Skeletal muscle cell (primary cell): ENCODE results near the gene HOXA10.
A peak's percentile ranks its signal among the peaks of the same experiment; 100 is the strongest.

ENCODE experiments used
- DNase-seq: peaks from one replicate; pipeline ENCODE4 v3.0.0-alpha.2; 2010; ENCODE audit warnings: low read depth
- H3K4me3 ChIP-seq: 2 replicates; pipeline ENCODE4 v1.5.1; 2011; ENCODE audit warnings: low read depth, mild to moderate bottlenecking, control low read depth, low read length, moderate library complexity

HOXA10 gene

DNA sequence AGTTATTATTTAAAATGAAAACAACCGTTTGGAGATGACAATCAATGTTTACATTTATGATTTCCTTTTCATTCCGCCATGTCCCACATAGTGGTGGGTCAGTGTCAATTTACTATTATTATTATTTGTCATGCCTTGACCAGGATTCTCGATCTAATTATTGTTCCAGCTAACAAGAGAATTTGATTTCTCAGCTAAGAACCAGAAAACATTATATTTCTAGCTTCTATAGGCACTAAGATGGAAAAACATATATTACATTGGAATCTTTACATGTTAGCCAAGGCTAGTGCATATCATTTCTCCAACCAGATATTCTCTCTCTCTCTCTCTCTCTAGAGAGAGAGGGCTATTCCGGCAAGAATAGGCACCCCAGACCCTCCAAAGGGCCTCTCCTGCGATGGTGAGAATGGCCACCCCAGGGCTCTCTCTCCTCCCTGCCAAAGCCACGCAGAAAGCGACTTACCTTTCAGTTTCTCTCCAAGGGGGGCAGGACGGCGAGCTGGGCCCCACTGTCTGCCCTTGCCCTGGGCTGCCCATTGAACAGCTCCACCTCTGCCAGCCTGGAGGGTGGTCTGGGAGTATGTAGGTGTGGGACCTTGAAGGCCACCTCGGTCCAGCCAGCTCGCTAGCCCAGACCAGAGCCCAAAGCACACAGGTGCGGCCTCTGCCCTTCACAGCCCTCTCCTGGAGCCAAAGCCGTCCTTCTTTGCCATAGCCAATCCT, 24.1 kb downstream of the HOXA10 start:
- H3K4me3 ChIP-seq = peak overlapping the region; percentile 75

DNA sequence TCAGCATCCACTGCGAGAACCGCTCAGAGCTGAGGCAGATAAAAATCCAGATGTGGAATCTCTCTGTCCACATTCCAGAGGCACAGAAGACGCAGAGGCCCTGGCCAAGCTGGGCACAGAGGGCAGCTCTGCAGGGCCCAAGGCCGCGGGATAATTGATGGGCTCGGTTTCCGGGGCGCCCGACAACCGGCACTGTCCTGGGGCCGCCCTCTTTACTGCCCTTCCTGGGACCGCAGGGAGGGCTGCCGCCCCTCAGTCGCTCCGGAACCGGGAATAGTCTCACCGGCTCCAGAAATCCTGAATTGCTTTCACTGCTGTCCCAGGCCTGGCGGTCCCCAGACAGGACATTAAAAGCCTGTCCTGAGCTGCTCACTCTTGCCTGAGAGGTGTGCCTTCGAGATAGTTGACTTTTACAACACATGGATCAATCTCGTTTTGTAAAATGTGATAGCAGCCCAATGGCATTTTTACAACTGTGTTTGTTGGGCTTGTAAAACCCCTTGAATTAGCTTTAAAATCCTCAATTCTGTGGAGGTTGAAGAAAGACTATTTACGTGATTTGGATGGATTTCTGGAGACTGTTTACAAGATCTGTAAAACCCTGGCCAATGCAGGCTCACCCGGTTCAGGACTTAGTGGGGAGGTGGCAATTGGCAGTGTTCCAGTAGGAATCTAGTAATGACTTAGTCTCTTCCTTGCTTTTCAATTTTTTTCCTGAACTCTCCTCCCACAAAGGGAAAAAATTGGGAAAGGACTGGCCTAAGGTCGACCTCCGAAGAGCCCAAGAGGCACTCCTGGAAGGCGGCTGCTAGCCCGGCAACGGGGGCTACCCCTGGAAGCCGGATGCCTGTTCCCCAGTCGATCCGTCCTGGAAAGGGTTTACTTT, 25.1 kb downstream of the HOXA10 start:
- no peak for DNase-seq
- H3K4me3 ChIP-seq = peak overlapping the region; percentile 75

More for the DNA sequence above, 24.1 kb downstream of the HOXA10 start:
- DNase-seq = no peak

DNA sequence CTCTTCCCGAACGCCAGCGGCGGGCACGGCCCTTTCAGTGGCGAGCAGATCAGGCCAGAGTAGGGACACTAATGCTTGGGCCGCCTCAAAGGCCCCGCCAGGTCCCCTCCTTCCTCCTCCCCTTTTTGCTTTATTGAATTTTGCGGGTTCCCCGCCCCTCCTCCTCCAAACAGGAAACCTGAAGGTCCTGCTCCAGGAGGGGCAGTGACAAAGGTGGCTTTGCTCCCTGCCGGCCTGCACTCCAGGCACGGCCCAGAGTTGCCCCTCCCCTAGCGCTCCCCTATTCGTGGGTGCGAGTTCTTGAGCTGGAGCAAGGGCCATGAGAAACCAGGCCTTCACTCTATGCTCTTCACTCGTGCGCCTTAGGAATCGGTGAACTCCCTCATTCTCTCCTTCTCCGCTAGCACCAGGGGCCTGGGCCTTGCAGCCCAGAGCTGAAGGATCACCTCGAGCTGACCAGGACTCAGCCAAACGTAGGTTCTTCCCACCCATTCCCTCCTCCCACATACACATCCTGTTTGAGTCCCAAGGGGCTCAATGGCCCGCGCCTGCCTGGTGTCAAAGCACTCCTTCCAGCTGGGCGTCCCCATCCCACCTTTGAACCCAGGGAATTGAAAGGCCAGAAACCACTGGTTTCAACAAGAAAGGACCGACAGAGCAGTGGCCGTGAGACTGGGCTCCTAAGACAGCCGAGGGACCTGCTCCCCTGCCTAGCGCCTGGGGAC, 25.9 kb downstream of the HOXA10 start:
- no peak for DNase-seq
- peak overlapping the region; percentile 75 for H3K4me3 ChIP-seq

DNA sequence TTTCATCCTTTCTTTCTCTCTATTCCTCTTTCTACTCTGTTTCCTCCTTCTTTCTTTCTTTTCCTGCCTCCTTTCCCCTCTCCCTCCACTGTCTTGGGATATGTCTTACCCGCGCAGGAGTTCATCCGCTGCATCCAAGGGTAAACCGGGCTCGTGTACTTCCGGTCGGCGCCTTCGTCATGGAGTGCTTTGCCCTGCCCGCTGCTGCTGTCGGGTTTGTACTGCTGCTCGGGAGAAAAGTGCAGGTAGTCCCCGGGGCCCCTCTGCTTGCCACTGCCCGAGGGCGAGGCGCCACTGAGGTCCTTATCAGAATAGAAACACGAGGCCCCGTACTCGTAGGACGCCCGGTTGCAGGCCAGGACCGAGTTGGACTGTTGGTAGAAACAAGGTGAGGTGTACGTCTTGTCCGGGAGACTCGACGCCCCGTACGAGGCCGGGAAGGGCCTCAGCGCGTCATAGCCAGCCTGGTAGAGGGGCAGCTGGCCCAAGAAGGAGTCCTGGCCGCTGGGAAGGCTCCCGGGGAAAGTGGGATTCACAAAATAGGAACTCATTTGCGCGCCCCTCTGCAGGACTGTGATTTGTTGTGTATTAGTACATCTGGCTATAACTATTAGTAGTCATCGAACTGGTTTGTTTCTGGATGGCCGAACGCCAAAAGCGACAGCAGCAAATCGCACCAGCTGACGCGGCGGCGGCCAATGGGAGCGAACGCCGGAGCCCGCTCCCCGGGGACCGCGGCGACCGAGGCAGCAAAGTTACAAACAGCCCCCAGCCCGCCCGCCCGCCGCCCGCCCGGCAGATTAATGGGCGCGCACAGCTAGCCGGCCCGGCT, 26.7 kb downstream of the HOXA10 start, which contains the start of gene HOXA6:
TSS of gene HOXA6 (minus strand) at position 576 of the 832 bp plus-strand sequence. CDS start at position 551, 25 bp downstream.
- H3K4me3 ChIP-seq = peak within 1 kb of the TSS; percentile 75
- no peak for DNase-seq

DNA sequence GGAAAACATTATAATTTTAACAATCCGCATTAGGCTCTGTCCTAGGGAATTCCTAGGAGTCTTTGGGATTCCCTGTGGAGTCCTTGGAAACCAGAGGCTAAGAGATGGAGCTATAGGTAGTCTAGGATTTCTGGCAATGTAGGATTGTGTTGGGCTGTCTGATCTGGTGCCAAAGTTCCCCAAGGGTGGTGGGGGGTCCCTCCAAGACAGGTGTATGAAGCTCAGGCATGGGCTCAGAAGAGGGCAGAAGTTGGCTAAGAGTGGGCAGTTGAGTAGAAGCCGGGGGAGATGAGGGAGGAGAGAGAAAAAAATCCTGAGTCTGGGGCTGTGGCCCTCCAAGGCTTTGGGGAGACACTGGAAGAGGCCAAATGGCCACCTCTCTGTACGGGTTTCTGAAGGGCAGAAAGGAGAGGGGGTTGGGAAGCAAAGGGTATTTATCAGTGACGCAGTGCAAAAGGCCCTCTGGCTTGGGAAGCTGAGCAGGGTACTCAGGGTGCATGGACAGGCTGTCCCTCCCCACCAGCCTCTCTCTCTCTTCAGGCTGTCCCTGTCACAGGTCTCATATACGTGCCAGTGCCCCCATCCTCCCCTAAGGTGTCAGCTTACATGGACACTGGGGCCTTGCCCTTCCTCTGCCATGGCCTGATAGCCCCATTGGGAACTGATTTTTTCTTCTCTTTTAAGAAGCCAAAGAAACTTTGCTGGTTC, 27.5 kb downstream of the HOXA10 start:
- no peak for DNase-seq
- peak overlapping the region; percentile 75 for H3K4me3 ChIP-seq

DNA sequence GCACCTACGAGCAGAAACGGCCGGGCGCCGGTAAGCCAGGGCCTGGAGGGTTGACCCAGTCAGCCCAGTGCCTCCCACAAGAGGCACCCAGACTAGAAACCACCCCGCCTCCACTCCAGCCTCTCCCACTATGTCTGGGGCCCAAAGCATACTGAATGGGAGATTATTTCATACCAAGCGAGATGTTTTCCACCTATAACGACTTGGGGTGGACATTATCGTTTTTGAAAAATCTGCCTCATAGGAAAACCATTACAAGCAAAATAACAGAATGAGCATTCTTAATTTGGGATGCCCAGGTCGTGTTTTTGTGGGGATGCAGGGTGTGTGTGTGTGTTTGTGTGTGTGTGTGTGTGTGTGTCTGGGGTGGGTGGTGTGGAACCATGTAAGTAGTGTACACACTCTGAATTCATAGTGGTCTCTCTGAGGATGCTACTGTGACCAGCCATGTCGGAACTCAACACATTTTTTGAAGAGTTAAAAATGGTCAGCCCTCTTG, 28.2 kb downstream of the HOXA10 start:
- DNase-seq = no peak
- H3K4me3 ChIP-seq = no peak overlapping the region

DNA sequence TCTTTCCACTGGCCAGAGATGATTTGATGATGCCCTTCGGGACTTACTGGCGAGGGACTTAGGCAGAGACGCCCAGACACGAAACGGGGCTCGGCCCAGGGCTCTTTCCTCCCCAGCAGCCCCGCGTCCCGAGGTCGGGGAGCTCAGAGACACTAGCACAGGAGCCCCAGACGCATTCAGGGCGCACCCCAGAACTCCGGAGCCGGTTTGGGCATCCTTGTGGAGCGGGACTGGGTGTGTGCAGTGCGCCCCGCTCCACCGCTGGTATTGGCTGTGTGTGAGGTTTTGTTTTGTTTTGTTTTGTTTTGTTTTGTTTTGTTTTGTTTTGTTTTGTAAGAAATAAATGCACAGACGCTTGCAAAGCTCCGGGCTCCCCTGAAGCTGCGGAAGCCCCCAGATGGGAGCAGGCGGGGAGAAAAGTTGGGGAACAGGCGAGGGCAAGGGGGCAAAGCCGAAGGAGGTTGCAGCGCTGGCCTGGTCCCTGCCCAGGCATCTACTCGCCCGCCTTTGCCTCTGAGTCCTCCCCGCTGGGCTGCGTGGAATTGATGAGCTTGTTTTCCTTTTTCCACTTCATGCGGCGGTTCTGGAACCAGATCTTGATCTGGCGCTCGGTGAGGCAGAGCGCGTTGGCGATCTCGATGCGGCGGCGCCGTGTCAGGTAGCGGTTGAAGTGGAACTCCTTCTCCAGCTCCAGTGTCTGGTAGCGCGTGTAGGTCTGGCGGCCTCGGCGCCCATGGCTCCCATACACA, 28.8 kb downstream of the HOXA10 start:
- no peak overlapping the region for H3K4me3 ChIP-seq
- no peak for DNase-seq

DNA sequence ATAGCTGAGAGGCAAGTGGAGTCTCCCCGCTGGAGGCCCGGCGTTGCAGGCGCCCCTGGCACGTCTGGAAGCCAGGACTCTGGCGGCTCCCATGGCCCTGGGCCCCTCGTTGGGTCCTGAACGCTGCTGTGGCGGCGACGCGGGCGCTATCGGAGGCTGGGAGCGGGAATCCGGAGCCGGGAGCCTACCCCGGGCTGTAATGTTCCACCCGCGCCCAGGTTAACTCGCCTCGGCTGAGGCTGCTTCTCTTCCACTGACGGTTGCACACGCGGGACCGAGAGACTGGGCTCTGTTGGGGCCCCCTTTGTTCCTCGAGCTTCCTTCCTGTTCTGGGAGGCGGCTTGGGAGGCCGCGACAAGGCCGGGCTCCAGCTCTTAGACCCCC, 29.3 kb downstream of the HOXA10 start:
- H3K4me3 ChIP-seq = no peak overlapping the region
- no peak for DNase-seq

DNA sequence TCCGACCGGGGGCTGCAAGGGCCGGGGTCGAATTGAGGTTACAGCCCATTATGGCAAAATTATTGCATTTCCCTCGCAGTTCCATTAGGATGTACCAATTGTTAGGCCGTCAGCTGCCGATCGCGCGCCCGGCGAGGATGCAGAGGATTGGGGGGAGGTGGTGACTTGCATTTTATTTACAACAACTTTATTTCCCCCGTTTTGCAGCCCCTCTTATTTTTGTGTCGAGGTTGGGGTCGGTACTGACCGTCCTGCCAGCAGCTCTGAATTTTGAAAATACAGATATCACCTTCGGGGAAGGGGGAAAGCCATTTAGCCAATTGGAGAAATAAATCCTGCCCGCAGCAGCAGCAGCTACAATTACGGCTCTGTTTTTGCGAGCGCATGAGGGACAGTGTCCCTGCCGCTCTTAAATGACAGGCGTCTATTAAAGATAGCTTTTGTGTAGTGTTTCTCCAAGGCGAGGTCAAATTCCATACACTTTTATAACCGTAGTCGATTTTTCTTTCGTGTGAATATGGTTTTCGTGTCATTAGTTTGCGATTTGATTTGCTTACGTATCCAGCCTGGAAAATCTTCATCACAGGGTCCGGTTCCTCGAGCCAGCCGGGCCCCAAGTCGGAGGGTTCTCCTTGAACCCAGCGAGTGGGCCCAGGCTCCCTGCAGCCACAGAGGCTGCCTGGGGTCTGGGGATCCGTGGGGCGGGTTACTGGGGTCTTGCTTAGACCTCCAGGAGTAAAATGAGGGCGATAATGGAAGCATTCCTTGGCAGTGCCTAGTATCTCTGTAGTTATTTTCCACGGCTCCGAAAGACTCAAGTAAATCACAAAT, 30.0 kb downstream of the HOXA10 start:
- no peak for DNase-seq
- no peak overlapping the region for H3K4me3 ChIP-seq

DNA sequence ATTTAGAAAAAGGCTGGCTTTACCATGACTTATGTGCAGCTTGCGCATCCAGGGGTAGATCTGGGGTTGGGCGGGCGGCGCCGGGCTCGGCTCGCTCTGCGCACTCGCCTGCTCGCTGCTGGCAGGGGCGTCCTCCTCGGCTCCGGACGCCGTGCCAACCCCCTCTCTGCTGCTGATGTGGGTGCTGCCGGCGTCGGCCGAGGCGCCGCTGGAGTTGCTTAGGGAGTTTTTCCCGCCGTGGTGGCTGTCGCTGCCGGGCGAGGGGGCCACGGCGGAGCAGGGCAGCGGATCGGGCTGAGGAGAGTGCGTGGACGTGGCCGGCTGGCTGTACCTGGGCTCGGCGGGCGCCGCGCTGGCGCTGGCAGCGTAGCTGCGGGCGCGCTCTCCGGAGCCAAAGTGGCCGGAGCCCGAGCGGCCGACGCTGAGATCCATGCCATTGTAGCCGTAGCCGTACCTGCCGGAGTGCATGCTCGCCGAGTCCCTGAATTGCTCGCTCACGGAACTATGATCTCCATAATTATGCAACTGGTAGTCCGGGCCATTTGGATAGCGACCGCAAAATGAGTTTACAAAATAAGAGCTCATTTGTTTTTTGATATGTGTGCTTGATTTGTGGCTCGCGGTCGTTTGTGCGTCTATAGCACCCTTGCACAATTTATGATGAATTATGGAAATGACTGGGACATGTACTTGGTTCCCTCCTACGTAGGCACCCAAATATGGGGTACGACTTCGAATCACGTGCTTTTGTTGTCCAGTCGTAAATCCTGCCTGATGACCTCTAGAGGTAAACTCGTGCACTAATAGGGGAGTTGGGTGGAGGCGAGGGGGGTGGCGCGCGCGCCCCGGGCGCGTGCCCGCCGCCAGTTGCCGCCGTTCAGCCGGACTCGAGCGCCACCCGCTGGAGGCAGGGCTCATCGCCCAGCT, 30.8 kb downstream of the HOXA10 start, which contains the start of gene HOXA5:
TSS of gene HOXA5 (minus strand) at position 659 of the 927 bp plus-strand sequence. CDS start at position 585, 74 bp downstream.
- DNase-seq = no peak
- peak within 1 kb of the TSS; percentile 32 for H3K4me3 ChIP-seq

DNA sequence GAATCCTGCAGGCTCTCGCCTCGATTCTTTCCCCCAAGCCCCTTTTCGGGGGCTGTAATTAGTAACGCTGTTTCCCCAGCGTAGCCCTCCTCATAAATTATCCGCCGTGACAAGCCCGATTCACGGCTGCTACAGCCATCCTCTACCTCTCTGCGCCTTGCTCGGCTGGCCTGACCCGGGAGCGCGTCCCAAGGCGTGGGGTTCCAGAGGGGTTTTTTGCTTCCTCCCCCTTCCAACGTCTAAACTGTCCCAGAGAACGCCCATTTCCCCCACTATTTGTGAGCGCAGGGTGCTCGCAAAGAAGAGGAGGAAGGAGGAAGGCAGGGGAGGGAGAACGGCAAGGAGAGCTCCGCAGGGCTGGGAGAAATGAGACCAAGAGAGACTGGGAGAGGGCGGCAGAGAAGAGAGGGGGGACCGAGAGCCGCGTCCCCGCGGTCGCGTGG, 31.5 kb downstream of the HOXA10 start:
- DNase-seq = no peak
- peak overlapping the region; percentile 32 for H3K4me3 ChIP-seq

DNA sequence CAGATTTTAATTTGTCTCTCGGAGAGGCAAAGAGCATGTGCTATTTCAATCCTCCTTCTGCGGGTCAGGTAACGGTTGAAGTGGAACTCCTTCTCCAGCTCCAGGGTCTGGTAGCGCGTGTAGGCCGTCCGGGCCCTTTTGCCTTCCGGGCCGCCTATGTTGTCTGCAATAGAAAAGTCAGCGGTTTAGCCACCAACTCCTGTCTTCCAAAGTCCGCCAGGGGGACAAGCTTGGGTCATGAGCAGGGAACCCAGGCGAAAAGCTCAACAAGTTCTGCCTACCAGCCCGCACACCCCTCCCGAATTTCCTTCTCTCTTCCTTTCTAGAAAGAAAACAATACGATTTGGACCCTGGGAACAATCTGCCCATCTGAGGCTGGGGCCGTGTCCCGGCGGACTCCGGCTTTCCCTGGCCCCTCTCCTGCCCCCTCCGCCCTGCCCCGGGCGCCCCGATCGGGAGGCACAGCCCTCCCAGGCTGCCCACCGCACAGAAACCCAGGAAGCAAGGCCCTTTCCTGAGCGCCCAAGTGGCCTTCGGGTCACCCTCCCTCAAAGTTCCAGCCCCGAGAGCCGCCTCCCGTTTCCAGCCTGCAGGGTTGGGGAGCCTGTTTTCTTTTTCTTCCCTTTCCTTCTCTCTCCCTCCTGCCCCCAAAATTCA, 32.1 kb downstream of the HOXA10 start:
- H3K4me3 ChIP-seq = peak overlapping the region; percentile 32
- DNase-seq = no peak

DNA sequence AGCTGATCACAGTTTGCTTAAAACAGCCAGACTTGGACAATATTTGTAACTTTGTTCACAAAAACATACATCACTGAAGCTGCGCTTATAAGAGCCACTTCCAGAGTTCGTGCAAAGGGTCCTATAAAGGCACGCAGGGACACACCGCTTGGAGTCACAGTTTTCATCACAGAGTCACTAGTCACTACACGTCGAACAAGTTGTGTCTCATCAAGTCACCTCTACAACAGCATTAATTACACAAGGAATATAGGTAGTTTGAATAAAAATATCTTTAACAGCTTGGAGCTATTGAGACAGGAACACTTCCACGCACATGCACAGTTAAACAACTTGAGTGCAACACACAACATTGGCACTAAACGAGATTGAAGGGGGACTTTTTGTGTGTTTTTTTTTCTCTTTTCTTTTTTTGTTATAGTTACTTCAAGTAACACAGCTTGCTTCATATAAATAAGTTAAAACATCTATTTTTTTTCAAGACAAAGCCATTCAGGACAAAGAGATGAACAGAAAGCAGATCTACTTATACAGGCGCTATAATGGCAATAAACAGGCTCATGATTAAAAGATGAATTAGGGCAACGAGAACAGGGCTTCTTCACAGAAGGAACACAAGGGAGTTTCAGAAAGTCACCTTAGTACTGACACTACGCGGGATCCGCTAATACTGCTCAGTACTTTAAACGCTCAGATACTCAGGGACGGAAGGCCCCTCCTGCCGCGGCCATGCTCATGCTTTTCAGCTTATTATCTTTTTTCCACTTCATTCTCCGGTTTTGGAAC, 32.8 kb downstream of the HOXA10 start:
- H3K4me3 ChIP-seq = no peak overlapping the region
- no peak for DNase-seq

DNA sequence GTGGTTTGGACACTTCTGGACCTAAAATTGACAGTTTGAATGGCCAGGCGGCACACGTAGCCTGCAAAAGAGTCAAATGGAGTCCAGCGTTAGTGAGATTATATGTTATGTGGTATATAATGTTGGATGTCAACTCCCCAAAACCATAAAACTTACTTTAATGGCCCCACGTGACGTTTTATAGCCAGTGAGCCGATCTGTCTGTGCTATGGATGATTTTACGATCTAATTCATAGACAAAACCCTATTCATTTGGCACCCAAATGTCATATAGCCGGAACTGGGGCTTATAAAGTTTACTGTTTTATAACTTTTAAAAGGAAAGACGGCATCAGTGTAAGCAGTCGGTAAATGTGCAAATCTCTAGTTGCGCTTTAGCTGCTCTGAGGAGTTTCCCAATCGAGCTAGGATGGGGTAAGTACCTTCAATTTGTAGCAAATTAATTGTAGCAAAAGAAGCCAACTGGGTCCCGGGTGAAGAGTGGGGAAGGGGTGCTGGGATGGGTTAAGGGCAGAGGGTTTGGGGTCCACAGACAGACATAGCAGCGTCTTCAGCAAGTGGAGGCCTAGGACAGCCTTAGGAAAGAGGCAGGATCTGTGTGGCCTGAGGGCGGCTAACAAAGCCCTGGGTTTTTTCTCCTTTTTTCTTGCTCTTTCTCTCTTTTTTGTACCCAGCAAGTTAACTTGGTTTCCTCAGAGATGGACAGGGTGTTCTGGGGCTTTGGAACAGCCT, 33.8 kb downstream of the HOXA10 start:
- no peak overlapping the region for H3K4me3 ChIP-seq
- DNase-seq = no peak
